Suppressor macrophage treated with lipopolysaccharide for 4 hours (primary cell): ENCODE data around the gene CFAP57.

Experiments used
- DNase-seq: peaks from one replicate; pipeline ENCODE4 v3.0.0-alpha.2; 2020

The CFAP57 gene

GRCh38 chr1:43302721-43303470 lies 130.8 kb downstream of the CFAP57 start:
- no peak for DNase-seq

GRCh38 chr1:43303471-43304313 lies 131.6 kb downstream of the CFAP57 start:
- no peak for DNase-seq
